Measurements from ENCODE around the gene ROBO1. TPM values are rescaled to one million over a fixed set of nuclear protein-coding genes. Genes with fewer than 3 reads are reported as not detected.

Gene ROBO1
- total and polyA plus RNA-seq, 4 donors = 1.0 to 30.3 (median 3.9) TPM

DNA sequence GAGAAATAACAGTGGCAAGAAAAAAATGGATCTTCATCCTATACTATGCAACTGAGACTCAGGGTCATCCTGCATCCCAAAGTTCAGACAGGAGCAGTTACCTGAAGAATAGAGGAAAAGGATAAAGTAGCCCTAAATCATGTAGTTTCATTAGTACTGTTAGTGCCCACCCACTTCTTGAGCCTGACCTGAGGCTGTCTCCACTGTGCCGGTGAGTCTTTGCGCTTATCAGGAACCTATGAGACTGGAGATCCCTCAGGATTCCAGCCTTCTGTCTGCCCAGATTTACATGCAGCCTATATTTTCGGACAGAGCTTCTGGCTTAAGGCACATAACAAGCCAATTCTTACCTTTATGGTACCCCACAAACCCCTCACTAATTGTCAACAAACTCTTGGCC is 791.6 kb downstream of the ROBO1 start:
- 91% methylated on average over 3 of the region's 3 CpGs for WGBS
- Histone ChIP-seq H3K36me3 (ENCODE audit: control insufficient read depth in 4 of 4, insufficient read depth in 3 of 4, low read depth in 1 of 4, low read length in 3 of 4) (no peaks in the 10 kb centered on the region), H3K27me3 (ENCODE audit: control insufficient read depth in 4 of 4, insufficient read depth in 4 of 4, low read length in 3 of 4) (no peaks in the 10 kb centered on the region), H3K9me3 (ENCODE audit: control insufficient read depth in 4 of 4, low read length in 3 of 4) (peaks cover 0 to 1% (median 0%) of the 10 kb centered on the region in 4 donors), H3K4me3 (ENCODE audit: low read depth in 1 of 3, low read length in 3 of 3) (no peak overlapping the region), H3K9ac (ENCODE audit: low read depth in 1 of 2, low read length in 2 of 2) (no peak overlapping the region), H3K27ac (ENCODE audit: low read depth in 1 of 2, low read length in 2 of 2) (no peak overlapping the region), H3K4me1 (ENCODE audit: control insufficient read depth in 4 of 4, insufficient read depth in 4 of 4, low read length in 3 of 4) (no peaks in the 10 kb centered on the region)
- no peak for DNase-seq (ENCODE audit: low spot score)
- TF ChIP-seq RXRA (IDR thresholded peaks at IDR 0.05) = no peak
- TF ChIP-seq, protein P1, sequence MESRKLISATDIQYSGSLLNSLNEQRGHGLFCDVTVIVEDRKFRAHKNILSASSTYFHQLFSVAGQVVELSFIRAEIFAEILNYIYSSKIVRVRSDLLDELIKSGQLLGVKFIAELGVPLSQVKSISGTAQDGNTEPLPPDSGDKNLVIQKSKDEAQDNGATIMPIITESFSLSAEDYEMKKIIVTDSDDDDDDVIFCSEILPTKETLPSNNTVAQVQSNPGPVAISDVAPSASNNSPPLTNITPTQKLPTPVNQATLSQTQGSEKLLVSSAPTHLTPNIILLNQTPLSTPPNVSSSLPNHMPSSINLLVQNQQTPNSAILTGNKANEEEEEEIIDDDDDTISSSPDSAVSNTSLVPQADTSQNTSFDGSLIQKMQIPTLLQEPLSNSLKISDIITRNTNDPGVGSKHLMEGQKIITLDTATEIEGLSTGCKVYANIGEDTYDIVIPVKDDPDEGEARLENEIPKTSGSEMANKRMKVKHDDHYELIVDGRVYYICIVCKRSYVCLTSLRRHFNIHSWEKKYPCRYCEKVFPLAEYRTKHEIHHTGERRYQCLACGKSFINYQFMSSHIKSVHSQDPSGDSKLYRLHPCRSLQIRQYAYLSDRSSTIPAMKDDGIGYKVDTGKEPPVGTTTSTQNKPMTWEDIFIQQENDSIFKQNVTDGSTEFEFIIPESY (IDR thresholded peaks at IDR 0.05) = no peak
- TF ChIP-seq, protein P2, sequence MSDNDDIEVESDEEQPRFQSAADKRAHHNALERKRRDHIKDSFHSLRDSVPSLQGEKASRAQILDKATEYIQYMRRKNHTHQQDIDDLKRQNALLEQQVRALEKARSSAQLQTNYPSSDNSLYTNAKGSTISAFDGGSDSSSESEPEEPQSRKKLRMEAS (IDR thresholded peaks at IDR 0.05) = no peak
- TF ChIP-seq NR2F2 (IDR thresholded peaks at IDR 0.05) = no peak
- no peak for TF ChIP-seq FOXA2 (IDR thresholded peaks at IDR 0.05)
- no peak for TF ChIP-seq JUND (IDR thresholded peaks at IDR 0.05)
- TF ChIP-seq, protein P3, sequence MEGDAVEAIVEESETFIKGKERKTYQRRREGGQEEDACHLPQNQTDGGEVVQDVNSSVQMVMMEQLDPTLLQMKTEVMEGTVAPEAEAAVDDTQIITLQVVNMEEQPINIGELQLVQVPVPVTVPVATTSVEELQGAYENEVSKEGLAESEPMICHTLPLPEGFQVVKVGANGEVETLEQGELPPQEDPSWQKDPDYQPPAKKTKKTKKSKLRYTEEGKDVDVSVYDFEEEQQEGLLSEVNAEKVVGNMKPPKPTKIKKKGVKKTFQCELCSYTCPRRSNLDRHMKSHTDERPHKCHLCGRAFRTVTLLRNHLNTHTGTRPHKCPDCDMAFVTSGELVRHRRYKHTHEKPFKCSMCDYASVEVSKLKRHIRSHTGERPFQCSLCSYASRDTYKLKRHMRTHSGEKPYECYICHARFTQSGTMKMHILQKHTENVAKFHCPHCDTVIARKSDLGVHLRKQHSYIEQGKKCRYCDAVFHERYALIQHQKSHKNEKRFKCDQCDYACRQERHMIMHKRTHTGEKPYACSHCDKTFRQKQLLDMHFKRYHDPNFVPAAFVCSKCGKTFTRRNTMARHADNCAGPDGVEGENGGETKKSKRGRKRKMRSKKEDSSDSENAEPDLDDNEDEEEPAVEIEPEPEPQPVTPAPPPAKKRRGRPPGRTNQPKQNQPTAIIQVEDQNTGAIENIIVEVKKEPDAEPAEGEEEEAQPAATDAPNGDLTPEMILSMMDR (IDR thresholded peaks at IDR 0.05; ENCODE audit: low read depth, low read length, missing input control) = no peak
- TF ChIP-seq TAF1 (conservative IDR thresholded peaks at IDR 0.05) = no peak
- TF ChIP-seq EGR1 (IDR thresholded peaks at IDR 0.05; ENCODE audit: low read depth in 2 of 2) = no peak
- TF ChIP-seq, protein P4, sequence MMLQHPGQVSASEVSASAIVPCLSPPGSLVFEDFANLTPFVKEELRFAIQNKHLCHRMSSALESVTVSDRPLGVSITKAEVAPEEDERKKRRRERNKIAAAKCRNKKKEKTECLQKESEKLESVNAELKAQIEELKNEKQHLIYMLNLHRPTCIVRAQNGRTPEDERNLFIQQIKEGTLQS (IDR thresholded peaks at IDR 0.05) = no peak
- no peak for TF ChIP-seq FOXA1 (IDR thresholded peaks at IDR 0.05)
- TF ChIP-seq, protein P5, sequence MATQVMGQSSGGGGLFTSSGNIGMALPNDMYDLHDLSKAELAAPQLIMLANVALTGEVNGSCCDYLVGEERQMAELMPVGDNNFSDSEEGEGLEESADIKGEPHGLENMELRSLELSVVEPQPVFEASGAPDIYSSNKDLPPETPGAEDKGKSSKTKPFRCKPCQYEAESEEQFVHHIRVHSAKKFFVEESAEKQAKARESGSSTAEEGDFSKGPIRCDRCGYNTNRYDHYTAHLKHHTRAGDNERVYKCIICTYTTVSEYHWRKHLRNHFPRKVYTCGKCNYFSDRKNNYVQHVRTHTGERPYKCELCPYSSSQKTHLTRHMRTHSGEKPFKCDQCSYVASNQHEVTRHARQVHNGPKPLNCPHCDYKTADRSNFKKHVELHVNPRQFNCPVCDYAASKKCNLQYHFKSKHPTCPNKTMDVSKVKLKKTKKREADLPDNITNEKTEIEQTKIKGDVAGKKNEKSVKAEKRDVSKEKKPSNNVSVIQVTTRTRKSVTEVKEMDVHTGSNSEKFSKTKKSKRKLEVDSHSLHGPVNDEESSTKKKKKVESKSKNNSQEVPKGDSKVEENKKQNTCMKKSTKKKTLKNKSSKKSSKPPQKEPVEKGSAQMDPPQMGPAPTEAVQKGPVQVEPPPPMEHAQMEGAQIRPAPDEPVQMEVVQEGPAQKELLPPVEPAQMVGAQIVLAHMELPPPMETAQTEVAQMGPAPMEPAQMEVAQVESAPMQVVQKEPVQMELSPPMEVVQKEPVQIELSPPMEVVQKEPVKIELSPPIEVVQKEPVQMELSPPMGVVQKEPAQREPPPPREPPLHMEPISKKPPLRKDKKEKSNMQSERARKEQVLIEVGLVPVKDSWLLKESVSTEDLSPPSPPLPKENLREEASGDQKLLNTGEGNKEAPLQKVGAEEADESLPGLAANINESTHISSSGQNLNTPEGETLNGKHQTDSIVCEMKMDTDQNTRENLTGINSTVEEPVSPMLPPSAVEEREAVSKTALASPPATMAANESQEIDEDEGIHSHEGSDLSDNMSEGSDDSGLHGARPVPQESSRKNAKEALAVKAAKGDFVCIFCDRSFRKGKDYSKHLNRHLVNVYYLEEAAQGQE (IDR thresholded peaks at IDR 0.05) = no peak
- TF ChIP-seq HNF4A (conservative IDR thresholded peaks at IDR 0.05) = no peak
- TF ChIP-seq GABPA (IDR thresholded peaks at IDR 0.05 in 1 of 2, conservative IDR thresholded peaks at IDR 0.05 in 1 of 2) = no peak
- TF ChIP-seq YY1 (IDR thresholded peaks at IDR 0.05) = no peak
- no peak for TF ChIP-seq HNF4G (IDR thresholded peaks at IDR 0.05)
- no peak for TF ChIP-seq RAD21 (IDR thresholded peaks at IDR 0.05)
- TF ChIP-seq SP1 (IDR thresholded peaks at IDR 0.05) = no peak
